Stimulated activated CD8-positive, alpha-beta memory T cell treated with anti-CD3 and anti-CD28 coated beads, Interleukin-15, amount 100 ng/mL, for 24 hours (primary cell): ENCODE results near the gene FGGY.

Source experiments
- DNase-seq: peaks from one replicate; pipeline ENCODE4 v3.0.0-alpha.2; 2020; ENCODE audit warnings: low read depth

Gene FGGY

DNA sequence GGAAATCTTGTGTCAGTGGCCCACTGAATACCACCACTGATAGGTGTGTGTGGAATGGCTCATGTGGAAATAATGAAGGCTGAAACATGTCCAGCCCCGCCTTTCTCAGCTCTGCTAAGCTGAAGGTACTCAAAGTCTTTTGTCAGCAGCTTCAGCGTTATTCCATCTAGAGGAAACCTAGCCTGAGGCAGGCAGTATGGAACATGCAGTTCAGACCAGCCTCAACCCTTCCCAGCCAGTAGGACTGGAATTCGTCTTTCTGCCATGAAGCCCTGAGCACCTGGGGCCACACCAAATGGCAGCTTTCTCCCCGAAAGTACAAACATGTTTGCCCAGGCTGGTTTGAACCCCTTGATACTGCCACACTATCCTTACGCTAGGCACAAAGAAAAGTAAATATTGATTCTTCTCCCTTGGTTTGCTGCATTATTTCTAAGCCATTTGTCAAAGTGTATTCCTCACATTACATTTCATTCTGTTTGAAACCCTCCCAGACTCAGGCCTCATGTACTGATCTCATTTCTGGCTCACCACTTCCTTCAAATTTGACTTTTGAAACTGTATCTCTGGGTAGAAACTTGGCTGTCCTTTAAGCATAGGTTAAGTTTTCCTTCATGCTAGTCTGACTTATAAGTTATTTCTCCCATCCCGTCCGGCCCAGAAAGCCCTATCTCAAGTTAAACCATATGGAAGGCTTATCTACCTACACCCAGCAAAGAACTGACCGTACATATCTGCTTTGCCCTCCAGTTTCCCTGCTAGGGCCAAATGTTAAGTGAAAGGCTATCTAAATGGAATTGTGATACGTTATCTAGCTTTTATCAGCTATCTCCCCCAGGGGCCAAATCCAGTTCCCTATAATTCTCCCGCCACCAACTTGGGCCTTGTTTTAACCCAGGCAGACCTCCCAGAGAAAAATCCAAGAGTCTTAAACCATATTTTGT is 472.2 kb downstream of the FGGY start:
- DNase-seq: no peak

DNA sequence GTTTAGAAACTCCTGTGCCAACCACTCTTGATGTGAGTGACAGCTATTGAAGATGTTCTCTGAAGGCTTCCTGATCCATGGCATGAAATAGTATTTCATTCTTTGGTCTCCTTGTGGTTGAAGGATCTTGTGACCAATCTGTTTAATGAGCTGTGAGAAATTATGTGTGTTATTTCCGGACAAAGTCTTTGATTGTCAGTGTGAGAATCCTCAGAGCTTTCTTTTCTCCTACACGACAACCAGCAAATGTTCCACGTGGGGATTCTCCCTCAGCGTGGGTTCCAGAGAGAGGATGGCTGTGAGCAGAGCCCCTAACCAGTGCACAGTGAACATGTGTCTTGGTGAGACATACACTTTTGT is 472.8 kb downstream of the FGGY start:
- DNase-seq: no peak

DNA sequence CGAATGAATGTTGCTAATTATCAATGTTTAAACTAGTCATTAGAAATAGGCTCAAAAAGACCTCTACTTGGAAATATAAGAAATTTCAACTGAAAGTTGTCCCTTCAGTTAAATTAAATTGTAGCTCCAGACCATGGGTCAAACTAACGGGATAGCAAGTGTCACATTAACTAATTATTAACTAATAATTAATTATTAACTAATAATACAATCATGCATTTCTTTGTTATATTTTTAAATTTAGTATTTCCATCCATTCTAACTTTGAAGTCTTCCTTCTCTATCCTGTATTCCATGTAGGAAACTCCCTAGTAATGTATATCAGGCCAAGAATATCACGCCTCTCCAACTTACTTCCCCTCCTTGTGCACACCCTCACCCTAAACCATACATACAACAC is 474.5 kb downstream of the FGGY start:
- no peak for DNase-seq

DNA sequence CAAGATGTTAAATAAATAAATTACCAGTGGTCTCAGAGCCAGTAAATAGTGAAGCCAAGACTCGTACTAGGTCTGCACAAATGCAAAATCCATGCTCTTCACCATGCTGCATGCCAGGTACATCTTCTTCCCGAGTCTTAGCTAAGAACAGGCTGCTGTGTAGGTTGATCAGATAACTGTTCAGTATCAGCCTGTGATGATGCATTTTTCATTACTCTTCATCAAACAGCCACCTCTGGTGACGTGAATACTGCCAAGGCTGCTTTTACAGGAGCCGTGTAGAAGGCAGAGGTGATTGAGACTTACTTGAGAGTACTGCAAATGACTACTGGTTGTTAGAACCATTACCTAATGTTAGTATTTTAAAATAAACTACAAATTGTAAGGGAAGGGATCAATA is 478.6 kb downstream of the FGGY start:
- DNase-seq: no peak

DNA sequence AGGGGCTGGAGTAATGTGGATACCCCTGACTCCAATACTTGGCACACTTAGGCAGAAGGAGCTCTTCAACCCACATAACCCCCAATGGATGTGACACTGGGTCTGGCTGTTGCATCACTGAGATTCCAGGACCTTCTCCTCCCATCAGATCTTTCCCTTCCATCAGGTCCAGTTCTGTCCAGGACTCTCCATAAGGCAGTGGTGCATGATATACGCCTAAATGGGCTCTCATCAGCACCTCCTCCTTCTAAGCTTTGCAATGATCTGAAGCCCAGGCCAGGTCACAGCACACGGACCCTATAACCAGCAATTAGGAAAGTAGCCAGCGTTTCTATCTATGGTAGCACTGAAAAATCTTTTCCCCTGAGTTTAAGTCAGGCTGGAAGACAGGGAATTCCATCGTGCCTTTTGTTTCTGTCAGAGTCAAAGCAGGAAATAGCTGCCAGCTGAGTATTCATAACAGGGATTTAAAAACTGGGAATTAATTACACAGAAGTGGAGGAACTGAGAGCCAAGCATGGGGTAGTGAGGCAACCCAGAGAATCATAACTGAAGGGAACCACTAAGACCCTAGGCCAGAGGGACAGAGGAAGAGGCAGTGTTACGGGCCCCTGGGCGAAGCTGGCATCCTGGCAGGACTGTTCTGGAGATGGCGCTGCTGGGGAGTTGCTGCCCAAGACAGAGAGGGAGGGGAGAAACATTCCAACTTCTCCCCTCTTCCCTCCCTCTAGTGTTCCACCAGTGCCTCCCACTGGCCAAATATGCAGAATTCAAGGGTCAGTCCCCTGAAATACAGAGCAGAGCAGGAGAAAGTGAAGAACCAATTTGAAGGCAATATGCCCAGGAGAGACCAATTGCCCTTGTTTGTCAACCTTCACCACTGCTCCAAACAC is 480.3 kb downstream of the FGGY start:
- DNase-seq: no peak

DNA sequence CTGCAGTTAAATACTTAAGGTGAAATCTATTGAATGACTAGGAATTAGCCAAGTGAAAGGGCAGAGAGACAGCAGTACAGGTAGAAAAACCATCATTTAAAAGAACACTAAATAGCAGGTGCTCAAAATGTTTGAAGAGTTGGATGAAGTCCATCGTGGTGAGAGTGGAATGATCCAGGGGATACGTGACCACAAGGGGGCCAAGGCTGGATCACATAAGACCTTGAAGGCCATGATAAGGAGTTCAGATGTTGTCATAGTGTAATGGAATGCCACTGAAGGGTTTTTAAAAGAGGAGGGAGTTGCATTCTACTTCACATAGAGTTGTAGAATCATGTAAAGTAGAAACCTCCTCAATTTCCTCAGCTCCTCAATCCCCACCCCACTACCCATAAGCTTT is 483.1 kb downstream of the FGGY start:
- no peak for DNase-seq

DNA sequence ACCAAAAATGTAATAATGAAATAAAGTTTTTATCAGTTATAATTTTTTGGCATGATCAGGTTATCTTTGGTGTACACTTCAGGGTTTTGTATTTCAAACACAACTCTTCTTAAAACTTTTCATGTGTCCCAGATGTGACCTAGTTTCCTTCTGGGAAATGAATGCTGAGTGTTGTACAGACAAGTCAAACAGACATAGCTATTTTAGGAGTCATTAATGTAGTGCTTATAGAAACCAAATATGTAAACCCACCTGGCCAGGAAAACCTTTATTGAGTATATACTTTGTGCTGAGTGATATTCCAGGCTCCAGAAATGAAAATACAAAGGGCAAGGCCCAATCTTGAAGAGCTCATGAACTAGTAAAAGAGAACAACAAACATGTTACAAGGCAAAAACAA is 491.9 kb downstream of the FGGY start:
- no peak for DNase-seq

DNA sequence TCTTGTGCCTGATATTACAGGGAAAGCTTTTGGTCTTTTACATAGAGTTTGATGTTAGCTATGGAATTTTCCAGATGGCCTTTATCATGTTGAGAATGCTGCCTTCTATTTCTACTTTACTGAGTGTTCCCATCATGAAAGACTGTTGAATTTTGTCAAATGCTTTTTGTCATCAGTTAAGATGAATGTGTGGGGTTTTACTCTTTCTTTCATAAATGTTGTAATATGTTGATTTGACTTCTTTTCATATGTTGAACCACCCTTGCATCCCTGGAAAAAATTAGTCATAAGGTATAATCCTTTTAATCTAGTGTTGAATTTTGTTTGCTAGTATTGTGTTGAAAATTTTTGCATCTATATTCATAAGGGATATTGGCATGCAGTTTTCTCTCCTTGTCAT is 501.7 kb downstream of the FGGY start:
- DNase-seq: no peak

DNA sequence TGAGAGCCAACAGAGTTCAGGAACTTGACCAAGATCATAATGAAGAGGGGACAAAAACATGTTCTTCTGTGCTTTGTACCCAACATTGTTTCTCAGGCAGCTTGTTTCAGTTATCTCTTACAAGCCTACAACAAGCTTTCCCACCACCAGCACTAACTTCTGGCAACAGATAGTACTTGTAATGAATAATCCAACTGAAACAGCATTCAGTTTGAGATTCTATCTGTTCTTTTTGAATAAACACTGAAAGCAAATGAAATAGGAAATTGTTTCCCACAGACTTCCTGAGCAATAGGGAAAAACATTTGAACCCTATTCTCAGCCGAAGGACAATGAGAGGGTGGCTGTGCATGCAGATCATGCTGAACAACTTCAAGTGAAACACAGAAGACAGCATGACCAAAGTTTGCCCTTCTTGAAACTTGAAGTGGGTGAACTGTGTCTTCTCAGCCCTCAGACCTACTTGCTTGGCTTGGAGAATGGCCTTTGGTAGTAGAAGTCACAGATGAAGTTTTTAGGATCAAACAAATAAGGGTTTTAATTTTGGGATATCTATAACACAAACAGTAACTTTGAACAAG is 506.7 kb downstream of the FGGY start:
- no peak for DNase-seq

DNA sequence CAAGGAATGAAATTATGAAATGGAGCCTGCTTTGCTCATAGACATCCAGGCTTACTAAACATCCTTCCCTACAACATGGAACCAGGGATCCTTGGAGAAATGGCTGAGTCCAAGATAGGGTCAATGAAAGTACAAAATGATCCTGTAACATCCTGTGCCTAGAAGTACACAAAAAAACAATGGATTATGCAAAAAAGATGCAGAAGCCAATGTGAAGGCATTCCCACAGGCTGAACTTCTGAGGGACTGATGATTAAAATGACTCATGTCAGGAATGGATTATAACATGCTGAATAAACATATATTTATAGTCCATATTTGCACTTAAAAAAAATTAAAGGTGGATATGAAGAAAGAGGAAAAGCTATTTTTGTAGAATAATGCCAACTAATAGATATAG is 507.4 kb downstream of the FGGY start:
- DNase-seq: no peak

DNA sequence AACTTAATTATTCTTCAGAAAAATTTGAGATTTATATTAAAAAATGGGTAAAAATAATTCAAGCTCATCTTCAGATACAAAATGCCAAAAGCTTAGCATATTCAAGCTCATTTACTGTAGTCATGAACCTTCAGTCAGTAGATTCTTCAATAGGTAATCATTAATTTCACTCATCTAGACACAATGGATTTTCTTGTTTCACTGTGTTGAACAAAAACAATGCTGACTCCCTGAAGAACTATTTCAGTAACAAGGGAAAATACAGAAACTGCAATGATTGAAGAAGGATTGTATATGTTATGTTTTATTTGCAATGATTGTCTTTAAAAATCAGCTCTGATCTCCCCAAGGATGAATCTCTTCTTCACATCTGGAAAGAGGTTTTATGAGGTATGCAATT is 508.7 kb downstream of the FGGY start:
- no peak for DNase-seq
